Measurements from ENCODE around the gene CFAP68. TPM values are rescaled to one million over a fixed set of nuclear protein-coding genes. Genes with fewer than 3 reads are reported as not detected.

The CFAP68 gene
- total and polyA plus RNA-seq, 2 of the 13 experiments (the other 11 are each of a cell fraction or from before 2014, with no cell fraction given) = 22.2 to 25.6 TPM

DNA sequence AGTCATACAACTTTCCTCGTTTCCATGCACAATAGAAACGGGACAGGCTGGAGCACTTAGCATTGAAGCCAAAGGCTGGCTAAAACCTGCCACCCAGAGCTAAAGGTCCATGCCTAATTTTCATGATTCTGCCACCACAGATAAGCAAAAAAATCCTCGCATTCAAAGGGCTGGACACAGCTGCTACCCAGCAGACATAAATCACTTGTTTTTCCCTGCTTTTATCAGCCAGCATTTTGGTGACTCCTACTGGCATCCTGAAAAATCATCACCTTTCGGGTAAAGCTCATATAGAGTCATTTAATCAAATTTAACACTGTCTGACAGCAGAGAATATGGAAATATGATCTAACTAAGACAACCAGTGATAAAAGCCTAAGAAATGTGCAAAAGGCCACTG is 45.8 kb upstream of the CFAP68 start:
- Histone ChIP-seq H3K27ac (ENCODE audit: extremely low read length, insufficient read depth, low read length) (no peak overlapping the region), H3K27me3 (ENCODE audit: control insufficient read depth in 1 of 2, insufficient read depth in 2 of 2, low read length in 2 of 2) (no peaks in the 10 kb centered on the region), H3K79me2 (ENCODE audit: insufficient read depth, low read length) (no peaks in the 10 kb centered on the region), H4K20me1 (ENCODE audit: insufficient read depth, low read length) (no peaks in the 10 kb centered on the region), H3K9ac (ENCODE audit: insufficient read depth, low read depth, low read length) (no peak overlapping the region), H3K36me3 (replicated peaks in 1 of 2; ENCODE audit: control insufficient read depth in 1 of 2, insufficient read depth in 2 of 2, low read length in 2 of 2) (peaks cover 3 to 30% of the 10 kb centered on the region in 2 experiments), H3K4me2 (ENCODE audit: low read depth, low read length) (no peak overlapping the region), H3K4me1 (ENCODE audit: insufficient read depth, low read length) (peaks cover 15% of the 10 kb centered on the region), H3K4me3 (replicated peaks in 1 of 3; ENCODE audit: insufficient read depth in 1 of 3, low read depth in 2 of 3, low read length in 3 of 3) (no peak overlapping the region), H2AFZ (ENCODE audit: low read length) (no peak overlapping the region), H3K9me3 (ENCODE audit: low read length) (no peaks in the 10 kb centered on the region)
- DNase-seq (ENCODE audit: low spot score) = peak; percentile 19
- BruUV-seq (replicated peaks) = no TSS peak
- intact Hi-C loops (cut with micrococcal nuclease; ENCODE audit: unreplicated experiment) (no loop called here), in situ Hi-C loops (cut with HindIII; ENCODE audit: extremely low pct_ligation_motif_present, low pct_unique_long_range_greater_than_20kb) (loop anchor here (10.0 kb wide), 1 partner anchor 379 kb away; no protein-coding TSS in a partner anchor)
- CTCF ChIA-PET (ENCODE audit: low intra/inter-chr PET ratio, low total read pairs) = no interaction called here
- ATAC-seq = no peak; the same call in 2 of the 3 replicates
- POLR2A ChIA-PET = interaction anchor here (1.1 kb wide), 1 partner anchor 56 kb away, joined by 3 read pairs; no protein-coding TSS in a partner anchor
- WGBS (ENCODE audit: low lambda C conversion rate) = 98% methylated on average over 4 of the region's 4 CpGs
- TF ChIP-seq SAP130 (CRISPR knock-in tag; IDR thresholded peaks at IDR 0.05; ENCODE audit: low read depth) = 0 out of 2 replicates have a peak, but pooled peaks have one; percentile 21
- peak; percentile 73 for TF ChIP-seq STAG1 (CRISPR knock-in tag; IDR thresholded peaks at IDR 0.05)
- TF ChIP-seq, protein P1, sequence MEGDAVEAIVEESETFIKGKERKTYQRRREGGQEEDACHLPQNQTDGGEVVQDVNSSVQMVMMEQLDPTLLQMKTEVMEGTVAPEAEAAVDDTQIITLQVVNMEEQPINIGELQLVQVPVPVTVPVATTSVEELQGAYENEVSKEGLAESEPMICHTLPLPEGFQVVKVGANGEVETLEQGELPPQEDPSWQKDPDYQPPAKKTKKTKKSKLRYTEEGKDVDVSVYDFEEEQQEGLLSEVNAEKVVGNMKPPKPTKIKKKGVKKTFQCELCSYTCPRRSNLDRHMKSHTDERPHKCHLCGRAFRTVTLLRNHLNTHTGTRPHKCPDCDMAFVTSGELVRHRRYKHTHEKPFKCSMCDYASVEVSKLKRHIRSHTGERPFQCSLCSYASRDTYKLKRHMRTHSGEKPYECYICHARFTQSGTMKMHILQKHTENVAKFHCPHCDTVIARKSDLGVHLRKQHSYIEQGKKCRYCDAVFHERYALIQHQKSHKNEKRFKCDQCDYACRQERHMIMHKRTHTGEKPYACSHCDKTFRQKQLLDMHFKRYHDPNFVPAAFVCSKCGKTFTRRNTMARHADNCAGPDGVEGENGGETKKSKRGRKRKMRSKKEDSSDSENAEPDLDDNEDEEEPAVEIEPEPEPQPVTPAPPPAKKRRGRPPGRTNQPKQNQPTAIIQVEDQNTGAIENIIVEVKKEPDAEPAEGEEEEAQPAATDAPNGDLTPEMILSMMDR (CRISPR knock-in tag; IDR thresholded peaks at IDR 0.05) = peak; percentile 57
- TF ChIP-seq HNF4G (IDR thresholded peaks at IDR 0.05; ENCODE audit: borderline replicate concordance, low read depth, low read length) = no peak
- no peak for TF ChIP-seq HNF4G (CRISPR knock-in tag; IDR thresholded peaks at IDR 0.05; ENCODE audit: borderline replicate concordance, low read depth)
- no peak for FAIRE-seq

DNA sequence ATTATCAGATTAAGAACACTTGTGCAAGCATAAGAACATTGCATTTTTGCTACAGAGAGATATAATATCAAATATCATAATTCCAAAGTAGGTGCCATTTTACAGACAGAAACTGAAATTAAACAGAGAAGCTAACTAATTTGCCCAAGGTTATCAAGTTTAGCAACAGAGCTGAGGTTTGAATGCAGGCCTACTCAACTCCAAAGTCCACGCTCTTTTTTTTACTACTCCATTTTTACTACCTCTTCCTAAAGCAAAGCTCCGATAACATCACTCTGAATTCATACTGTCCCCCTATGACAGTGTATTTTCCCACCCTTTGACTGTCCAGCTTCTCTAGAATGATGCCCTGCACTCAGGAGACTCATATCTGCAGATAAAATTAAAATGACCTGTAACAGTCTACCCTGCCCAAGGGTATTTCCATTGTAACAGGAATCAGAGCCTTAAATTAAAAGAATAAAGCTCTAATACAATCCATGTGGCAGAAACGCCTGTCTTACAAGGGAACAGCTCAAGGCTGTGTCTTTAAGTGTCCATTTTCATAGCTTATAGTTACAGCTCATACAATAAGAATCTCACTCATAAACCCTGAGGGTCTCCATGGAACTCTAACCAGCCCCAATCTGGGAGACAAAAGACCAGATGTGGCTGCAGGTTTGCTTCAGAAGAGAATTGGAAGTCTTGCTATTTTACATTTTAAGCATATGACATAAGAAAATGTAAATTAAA is 44.7 kb upstream of the CFAP68 start:
- no peak for DNase-seq (ENCODE audit: low spot score)
- TF ChIP-seq ZNF841 (CRISPR knock-in tag; IDR thresholded peaks at IDR 0.05; ENCODE audit: borderline replicate concordance) = no peak
- no peak for TF ChIP-seq ZNF629 (CRISPR knock-in tag; conservative IDR thresholded peaks at IDR 0.05)
- TF ChIP-seq CBFB (CRISPR knock-in tag; IDR thresholded peaks at IDR 0.05) = no peak
- TF ChIP-seq NFE2L2 (IDR thresholded peaks at IDR 0.05; ENCODE audit: low read length) = no peak
- TF ChIP-seq PCBP1 (IDR thresholded peaks at IDR 0.05; ENCODE audit: borderline replicate concordance, low read depth, low read length) = no peak
- TF ChIP-seq NFATC3 (CRISPR knock-in tag; IDR thresholded peaks at IDR 0.05) = no peak
- TF ChIP-seq GTF3A (CRISPR knock-in tag; conservative IDR thresholded peaks at IDR 0.05) = no peak
- TF ChIP-seq ZNF331 (CRISPR knock-in tag; IDR thresholded peaks at IDR 0.05) = no peak
- TF ChIP-seq PAX8 (CRISPR knock-in tag; IDR thresholded peaks at IDR 0.05; ENCODE audit: borderline replicate concordance) = no peak
- no peak for TF ChIP-seq ZBTB7A (CRISPR knock-in tag; IDR thresholded peaks at IDR 0.05)

More for the DNA sequence above, 44.7 kb upstream of the CFAP68 start:
- FAIRE-seq (no peak), ATAC-seq (no peak)
- no peaks in the 10 kb centered on the region for H3K9me3 ChIP-seq (ENCODE audit: low read length)
- H3K27ac ChIP-seq (ENCODE audit: extremely low read length, insufficient read depth, low read length) = no peak overlapping the region
- H3K36me3 ChIP-seq (replicated peaks in 1 of 2; ENCODE audit: control insufficient read depth in 1 of 2, insufficient read depth in 2 of 2, low read length in 2 of 2) = peaks cover 3 to 30% of the 10 kb centered on the region in 2 experiments
- H3K9ac ChIP-seq (ENCODE audit: insufficient read depth, low read depth, low read length) = no peak overlapping the region
- no peaks in the 10 kb centered on the region for H3K79me2 ChIP-seq (ENCODE audit: insufficient read depth, low read length)
- no peak overlapping the region for H3K4me3 ChIP-seq (replicated peaks in 1 of 3; ENCODE audit: insufficient read depth in 1 of 3, low read depth in 2 of 3, low read length in 3 of 3)
- 94% methylated on average over 3 of the region's 3 CpGs for WGBS (ENCODE audit: low lambda C conversion rate)
- ChIA-PET CTCF (ENCODE audit: low intra/inter-chr PET ratio, low total read pairs) (no interaction called here), POLR2A (interaction anchor here (0.6 to 1.4 kb wide), 4 partner anchors 12 to 68 kb away, joined by 3 to 4 read pairs (median 3); no protein-coding TSS in a partner anchor)
- no peaks in the 10 kb centered on the region for H4K20me1 ChIP-seq (ENCODE audit: insufficient read depth, low read length)
- no peak overlapping the region for H2AFZ ChIP-seq (ENCODE audit: low read length)
- peaks cover 19% of the 10 kb centered on the region for H3K4me1 ChIP-seq (ENCODE audit: insufficient read depth, low read length)
- in situ Hi-C loops (cut with HindIII; ENCODE audit: extremely low pct_ligation_motif_present, low pct_unique_long_range_greater_than_20kb) (loop anchor here (10.0 kb wide), 1 partner anchor 380 kb away; no protein-coding TSS in a partner anchor), intact Hi-C loops (cut with micrococcal nuclease; ENCODE audit: unreplicated experiment) (no loop called here)
- BruUV-seq (replicated peaks) = no TSS peak
- no peak overlapping the region for H3K4me2 ChIP-seq (ENCODE audit: low read depth, low read length)
- H3K27me3 ChIP-seq (ENCODE audit: control insufficient read depth in 1 of 2, insufficient read depth in 2 of 2, low read length in 2 of 2) = no peaks in the 10 kb centered on the region
